ENCODE data around the gene FGGY.
"Not testable (repeated sequence)": the region's sequence is repeated elsewhere in the genome, so short reads cannot be mapped to it uniquely, and the experiment has no call there.

FGGY gene

GRCh38 chr1:59288046-59288445 lies 8.8 kb upstream of the FGGY start:
- no peak for DNase-seq (ENCODE audit: low read depth, low spot score)

DNA sequence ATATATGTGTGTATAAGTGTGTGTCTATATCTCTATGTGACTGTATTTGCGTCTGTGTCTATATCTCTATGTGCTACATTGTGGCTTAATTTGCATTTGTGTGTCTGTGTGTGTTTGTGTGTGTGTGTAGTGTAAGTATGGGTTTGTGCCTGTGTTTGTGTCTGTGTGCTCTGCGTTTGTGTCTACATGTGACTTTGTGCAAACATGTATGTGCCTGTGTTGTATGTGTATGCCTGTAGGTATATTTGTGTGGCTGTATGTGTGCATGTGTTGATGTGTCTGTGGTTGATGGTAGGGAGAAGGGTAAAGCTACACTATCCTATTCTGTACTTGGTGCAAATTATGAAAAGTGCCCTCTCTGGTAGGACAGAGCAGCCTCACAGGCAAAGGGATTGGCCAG lies 7.3 kb upstream of the FGGY start:
- DNase-seq (ENCODE audit: low read depth, low spot score) = no peak

GRCh38 chr1:59290193-59290949 lies 6.5 kb upstream of the FGGY start:
- DNase-seq (ENCODE audit: low read depth, low spot score) = no peak

DNA sequence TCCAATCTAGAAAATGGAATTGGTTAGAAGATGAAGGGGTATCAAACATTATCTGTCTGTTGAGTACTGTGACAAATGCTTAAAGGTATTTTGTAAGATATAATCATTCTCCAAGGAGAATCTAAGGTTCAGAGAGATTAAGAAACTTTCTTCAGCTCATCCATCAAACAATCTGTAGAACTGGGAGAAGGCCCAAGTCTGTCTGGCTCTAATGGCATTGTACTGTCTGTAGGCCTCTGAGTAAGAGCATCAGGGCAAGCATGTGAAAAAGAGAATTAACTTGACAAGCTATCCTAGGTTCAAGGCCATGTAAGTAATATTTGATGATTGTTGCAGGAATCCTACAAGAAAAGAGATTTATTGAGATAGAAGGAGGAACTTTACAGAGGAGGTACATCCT lies 5.3 kb upstream of the FGGY start:
- no peak for DNase-seq (ENCODE audit: low read depth, low spot score)

DNA sequence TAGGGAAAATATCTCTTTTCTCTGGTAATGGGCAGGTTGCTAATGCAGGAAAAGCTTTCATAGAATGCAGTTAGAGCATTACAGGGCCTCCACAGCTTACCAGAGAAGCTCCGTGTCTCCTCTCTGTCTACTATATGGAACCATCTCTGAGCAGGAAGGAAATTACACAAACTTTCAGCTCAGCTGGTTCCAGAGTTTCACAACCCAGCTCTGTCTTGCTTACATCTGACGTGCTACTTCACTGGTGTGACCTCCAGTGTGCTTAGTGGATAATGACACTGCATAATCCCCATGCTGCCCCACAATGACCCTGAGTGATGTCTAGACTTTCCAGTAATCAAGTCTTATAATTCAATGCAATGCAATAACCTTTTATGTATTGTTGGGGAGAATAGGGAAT lies 4.3 kb upstream of the FGGY start:
- no peak for DNase-seq (ENCODE audit: low read depth, low spot score)

DNA sequence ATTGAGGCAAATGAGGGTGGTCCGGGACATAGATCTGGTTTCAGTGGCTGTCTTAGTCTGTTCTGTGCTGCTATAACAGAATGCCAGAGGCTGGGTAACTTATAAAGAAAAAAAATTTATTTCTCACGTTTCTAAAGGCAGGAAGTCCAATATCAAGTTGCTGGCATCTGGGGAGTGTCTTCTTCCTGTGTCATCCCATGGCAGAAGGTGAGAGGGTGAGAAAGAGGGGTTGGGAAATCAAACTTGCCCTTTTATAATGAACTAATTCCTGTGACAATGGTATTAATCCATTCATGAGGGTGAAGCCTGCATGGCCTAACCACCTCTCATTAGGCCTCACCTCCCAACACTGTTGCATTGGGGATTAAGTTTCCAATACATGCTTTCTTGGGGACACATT lies 3.7 kb upstream of the FGGY start:
- no peak for DNase-seq (ENCODE audit: low read depth, low spot score)

- no peak for DNase-seq (ENCODE audit: low read depth, low spot score)
These were observed 3.0 kb upstream of the FGGY start for GRCh38 chr1:59293849-59294248.

DNA sequence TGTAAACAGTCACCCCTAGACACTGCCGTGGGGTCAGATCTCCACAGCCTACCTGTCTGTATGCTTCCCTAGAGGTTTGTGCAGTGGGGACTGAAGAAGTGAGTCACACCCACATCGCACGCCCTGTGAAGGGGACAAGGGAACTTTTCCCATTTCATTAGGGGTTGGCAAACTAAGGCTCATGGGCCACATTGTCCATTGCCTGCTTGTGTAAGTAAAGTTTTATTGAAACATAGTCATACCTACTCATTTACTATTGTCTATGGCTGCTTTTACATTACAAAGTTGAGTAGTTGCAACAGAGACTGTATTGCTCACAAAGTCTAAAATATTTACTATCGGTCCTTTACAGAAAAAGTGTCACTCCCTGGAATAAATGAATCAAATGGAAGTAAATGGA lies 2.5 kb upstream of the FGGY start:
- no peak for DNase-seq (ENCODE audit: low read depth, low spot score)

DNA sequence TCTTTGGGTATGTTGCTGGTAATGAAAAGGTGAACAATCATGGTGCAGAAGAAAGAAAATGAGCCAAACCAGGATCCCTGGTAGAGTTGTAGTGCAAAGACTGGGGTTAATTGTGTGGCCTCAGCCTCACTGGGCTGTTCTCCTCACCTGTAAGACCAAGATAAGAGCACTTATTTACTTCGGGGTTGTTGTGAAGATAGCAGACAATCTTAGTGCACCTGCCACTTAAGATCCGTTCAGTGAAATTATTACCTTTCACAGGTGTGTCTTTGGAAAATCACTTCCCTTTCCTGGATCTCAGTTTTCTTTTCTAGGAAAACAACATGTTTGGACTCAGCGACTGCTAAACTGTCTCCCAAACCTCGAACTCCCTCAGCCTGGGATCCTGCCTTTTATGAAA lies 1.3 kb upstream of the FGGY start:
- DNase-seq (ENCODE audit: low read depth, low spot score) = no peak

GRCh38 chr1:59298026-59298583 lies 1.2 kb downstream of the FGGY start:
- no peak for DNase-seq (ENCODE audit: low read depth, low spot score)

DNA sequence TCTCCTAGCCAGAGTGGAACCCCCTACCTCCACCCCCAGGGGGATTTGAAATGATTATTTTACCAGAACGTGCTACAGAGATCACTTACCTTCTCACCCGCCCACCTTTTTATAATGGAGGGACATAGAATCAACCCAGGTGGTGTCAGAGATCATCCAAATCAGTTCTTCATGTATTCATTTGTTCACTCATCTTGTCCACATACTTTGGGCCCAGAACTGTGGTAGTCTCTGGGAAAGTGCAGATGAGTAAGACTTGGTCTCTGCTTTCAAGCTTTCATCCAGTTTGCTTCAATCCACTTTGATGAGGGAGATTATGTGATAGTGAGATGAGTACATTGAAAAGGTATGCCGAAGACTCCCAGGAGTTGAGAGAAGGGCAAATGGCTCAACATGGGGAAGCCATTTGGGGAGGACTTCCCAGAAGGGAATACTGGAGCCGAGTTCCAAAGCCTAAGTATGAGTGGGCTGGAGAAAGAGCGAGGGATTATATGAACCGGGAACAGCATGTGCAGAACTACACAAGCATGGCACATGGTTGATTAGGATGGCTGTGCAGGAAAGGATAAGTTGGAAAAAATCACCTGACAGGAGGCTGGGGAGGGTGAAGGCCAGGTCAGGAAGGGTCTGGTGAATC lies 1.9 kb downstream of the FGGY start:
- DNase-seq (ENCODE audit: low read depth, low spot score) = no peak

DNA sequence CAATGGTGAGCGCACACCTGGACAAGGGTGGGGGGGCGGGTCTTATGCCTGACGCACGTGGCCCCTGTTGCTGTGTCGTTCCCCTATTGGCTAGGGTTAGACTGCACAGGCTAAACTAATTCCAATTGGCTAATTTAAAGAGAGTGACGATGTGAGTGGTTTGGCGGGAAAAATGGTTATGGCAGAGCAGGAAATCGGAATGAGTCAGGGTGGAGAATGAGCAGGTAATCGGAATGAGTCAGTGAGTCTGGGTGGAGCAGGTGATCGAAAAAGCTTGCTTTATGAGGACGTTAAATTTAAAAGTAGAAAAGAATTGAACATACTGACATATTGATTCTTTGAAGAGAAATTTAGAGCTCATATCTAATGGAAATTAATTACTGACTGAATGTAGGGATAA lies 2.8 kb downstream of the FGGY start:
- DNase-seq (ENCODE audit: low read depth, low spot score) = not testable (repeated sequence)

- no peak for DNase-seq (ENCODE audit: low read depth, low spot score)
These were observed 5.4 kb downstream of the FGGY start for GRCh38 chr1:59302297-59302696.

DNA sequence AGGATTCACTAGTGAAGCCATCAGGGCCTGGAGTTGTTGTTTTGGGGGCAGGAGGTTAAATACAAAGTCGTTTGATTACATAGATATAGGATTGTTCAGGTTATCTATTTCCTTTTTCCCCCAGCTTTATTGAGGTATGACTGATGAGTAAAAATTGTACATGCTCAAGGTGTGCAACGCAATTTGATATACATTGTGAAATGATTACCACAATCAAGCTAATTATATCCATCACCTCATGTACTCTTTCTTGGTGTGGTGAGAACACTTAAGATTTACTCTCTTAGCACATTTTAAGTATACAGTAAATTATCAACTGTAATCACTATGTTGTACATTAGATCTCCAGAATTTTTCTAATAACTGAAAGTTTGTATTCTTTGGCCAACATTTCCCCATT lies 6.0 kb downstream of the FGGY start:
- DNase-seq (ENCODE audit: low read depth, low spot score) = no peak

- no peak for DNase-seq (ENCODE audit: low read depth, low spot score)
These were observed 8.3 kb downstream of the FGGY start for GRCh38 chr1:59305188-59305587.

DNA sequence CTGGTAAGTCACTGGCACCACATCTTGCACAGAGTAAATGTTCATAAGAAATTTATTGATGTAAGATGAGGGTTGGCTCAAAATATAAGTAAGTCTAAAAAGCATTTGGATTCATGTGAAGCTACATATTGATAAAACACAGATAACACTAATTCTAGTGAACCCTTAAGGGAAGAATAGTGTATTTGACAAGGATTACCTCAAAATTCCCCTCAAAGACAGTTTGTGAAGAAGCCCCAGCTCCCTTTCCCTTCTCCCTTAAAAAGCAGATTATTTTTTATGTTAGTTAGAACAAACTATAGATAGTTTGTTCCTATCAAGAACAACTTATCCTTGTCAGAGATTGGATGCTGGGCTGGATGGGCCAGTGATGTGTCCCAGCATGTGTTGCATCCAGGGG lies 10.7 kb downstream of the FGGY start:
- no peak for DNase-seq (ENCODE audit: low read depth, low spot score)

- no peak for DNase-seq (ENCODE audit: low read depth, low spot score)
These were observed 11.9 kb downstream of the FGGY start for GRCh38 chr1:59308839-59309238.

GRCh38 chr1:59309392-59309791 lies 12.5 kb downstream of the FGGY start:
- no peak for DNase-seq (ENCODE audit: low read depth, low spot score)

GRCh38 chr1:59309795-59310548 lies 13.1 kb downstream of the FGGY start:
- no peak for DNase-seq (ENCODE audit: low read depth, low spot score)

DNA sequence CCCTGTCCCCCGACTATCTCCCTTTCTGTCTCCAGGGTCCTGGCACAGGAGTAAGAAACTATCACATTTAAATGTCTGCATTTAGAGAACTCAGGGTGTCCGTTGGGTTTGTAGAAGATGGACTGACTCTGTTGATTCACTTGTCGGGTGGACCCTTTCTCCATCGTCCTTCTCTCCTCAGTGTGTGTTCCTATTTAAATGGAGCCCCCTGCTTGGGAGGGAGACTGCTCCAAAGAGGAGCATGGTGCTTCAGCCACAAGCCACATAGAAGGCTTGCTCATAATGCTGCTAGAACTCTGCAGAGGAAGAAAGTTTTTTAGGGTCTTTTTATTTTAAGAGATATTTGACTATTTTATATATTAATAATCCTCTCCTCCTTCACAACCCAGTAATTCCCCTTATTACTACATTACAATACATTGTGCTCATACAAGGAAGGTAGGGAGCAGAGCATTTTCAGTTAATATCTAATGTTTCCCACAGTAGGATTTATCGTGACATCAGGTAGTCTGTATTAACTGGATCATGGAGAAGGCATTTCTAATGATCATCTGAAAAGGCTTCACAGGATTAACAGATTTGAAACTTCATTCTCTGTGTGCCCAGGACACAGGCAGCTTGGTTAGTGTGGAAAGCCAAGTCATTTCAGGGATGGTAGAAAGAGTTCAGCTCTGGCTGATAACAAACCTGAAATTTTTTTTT lies 13.8 kb downstream of the FGGY start:
- DNase-seq (ENCODE audit: low read depth, low spot score) = no peak

DNA sequence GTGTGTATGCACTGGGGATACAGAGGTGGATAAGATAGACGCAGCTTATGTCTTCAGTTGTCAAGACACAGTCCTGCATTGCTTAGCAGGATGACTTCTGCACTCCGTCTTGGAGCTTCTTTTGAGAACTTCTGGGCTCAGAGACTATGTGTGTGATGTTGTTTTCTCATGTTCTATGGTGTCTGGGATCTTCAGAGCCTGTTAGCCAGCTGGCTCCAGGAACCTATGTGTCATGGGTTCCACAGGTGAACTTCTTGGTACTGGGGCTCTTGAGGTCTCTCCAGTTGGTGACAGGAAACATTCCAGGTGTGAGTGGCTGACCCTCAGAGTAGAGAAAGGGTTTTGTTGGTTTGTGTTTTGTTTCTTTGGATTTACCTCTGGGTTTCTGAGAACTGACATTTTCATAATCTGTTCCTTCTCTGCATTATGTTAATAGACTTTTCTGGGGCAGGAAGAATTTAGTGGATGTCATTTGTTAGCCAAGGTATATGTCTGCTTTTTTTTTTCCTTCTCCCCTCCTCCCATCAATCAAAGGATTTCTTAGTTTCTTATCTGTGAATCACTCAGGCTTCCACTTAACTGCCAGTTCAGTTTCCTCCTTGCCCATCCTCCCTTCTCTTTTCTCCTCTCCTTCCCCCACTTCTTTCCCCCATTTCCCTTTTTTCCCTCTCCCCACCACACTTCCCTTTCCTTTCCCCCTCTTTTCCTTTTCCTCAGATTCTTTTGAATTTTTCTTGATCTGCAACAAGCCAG lies 18.1 kb downstream of the FGGY start:
- DNase-seq (ENCODE audit: low read depth, low spot score) = no peak
